Heart right ventricle (tissue), 16 donors: ENCODE data around the gene PSMB3. TPM values are rescaled to one million over a fixed set of nuclear protein-coding genes. Genes with fewer than 3 reads are reported as not detected.

Source experiments
- ATAC-seq, 8 donors: fragments of 200-7000 bp; cut with Tn5 transposase; one replicate each; pipeline ENCODE4 v1.9.1; 2020; ENCODE audit warnings: mild to moderate bottlenecking in 8 of 8, moderate library complexity in 8 of 8, moderate number of reproducible peaks in 1 of 8
- DNase-seq, 2 donors: peaks; one replicate each; pipeline ENCODE4 v3.0.0-alpha.2; 2020
- H3K27ac ChIP-seq, 10 donors: fragments of 200-600 bp; sonication (generic) in 2 of 10; one replicate each; pipeline versions ENCODE4 v1.5.0 to v1.8.0; 2020 to 2022; ENCODE audit warnings: mild to moderate bottlenecking in 3 of 10
- H3K27me3 ChIP-seq, 7 donors: fragments of 200-600 bp; one replicate each; pipeline ENCODE4 v1.8.0; 2021 to 2022; ENCODE audit warnings: mild to moderate bottlenecking in 2 of 7
- H3K36me3 ChIP-seq, 9 donors: fragments of 200-600 bp; sonication (generic) in 1 of 9; one replicate each; pipeline versions ENCODE4 v1.5.0 to v1.8.0; 2020 to 2022; ENCODE audit warnings: mild to moderate bottlenecking in 2 of 9
- H3K4me1 ChIP-seq, 9 donors: fragments of 200-600 bp; sonication (generic) in 1 of 9; one replicate each; pipeline versions ENCODE4 v1.5.0 to v1.8.0; 2020 to 2022; ENCODE audit warnings: mild to moderate bottlenecking in 4 of 9
- H3K4me3 ChIP-seq, 10 donors: fragments of 200-600 bp; sonication (generic) in 2 of 10; one replicate each; pipeline versions ENCODE4 v1.5.0 to v1.8.0; 2020 to 2022; ENCODE audit warnings: mild to moderate bottlenecking in 7 of 10, moderate library complexity in 2 of 10
- H3K9me3 ChIP-seq, 11 donors: fragments of 200-600 bp in 10 of 11; sonication (generic) in 2 of 11; one replicate each; pipeline versions ENCODE4 v1.5.0 to v1.8.0; 2013 to 2022; ENCODE audit warnings: mild to moderate bottlenecking in 2 of 11, control low read depth in 1 of 11, moderate library complexity in 1 of 11
- WGBS, 2 donors: extraction: QIAGEN DNeasy Blood & Tissue Kit; methylation state at CpG; one replicate each; pipeline ENCODE4 v1.1.7; 2013; ENCODE audit warnings: inconsistent platforms in 1 of 2; 5-methylcytosine and 5-hydroxymethylcytosine counted together
- intact Hi-C, 10 donors: fragments of 100-400 bp; cut with DNase I; formaldehyde crosslinking; loops; one replicate each; pipeline versions ENCODE4 v1.11.1 to v1.14.2; 2022
- polyA plus RNA-seq, 2 donors: library from polyadenylated mRNA; stranded (reverse); fragments of 200-250 nt; gene quantifications; one replicate each; pipeline ENCODE4 v1.2.3, GENCODE V29; 2013
- total RNA-seq, 10 donors: library from RNA; stranded (reverse); fragmentation: NEBNext Ultra II Directional in 3 of 10; extraction: Animal tissue kit (Norgen Biotek cat#: 25700) in 3 of 10; gene quantifications; one replicate each; pipeline versions ENCODE4 v1.2.1 to v1.2.4, GENCODE V29; 2021 to 2023
- TF ChIP-seq, protein P1 (sequence below), 9 donors: fragments of 200-600 bp; sonication (generic) in 2 of 9; IDR thresholded peaks; one replicate each; pipeline versions ENCODE4 v1.5.0 to v1.8.0; 2021 to 2022; ENCODE audit warnings: antibody characterized with exemption in 9 of 9, mild to moderate bottlenecking in 5 of 9, moderate library complexity in 1 of 9
- donor health status: Arrhythmogenic right ventricular cardiomyopathy.
- donor health status: ischemic (EF 13 %, LVEDD 7.1; RV severe dilation, severe dysfunction).
- donor health status: healthy with polysubstance abuse.
- donor health status: DM: no; HTN: yes; CAD: no.
- donor health status: DM: no; HTN: no; CAD: no.
- donor health status: ischemic (EF 25% LVEDD 6.9; RV normal size, moderate dysfunction).
- donor health status: ischemic (EF 25% LVEDD 5.7; RV mildly dilated, moderate dysfunction).
- donor health status: healthy.
- donor health status: DM: yes; HTN: yes; CAD: no.
- donor health status: Ischemic cardiomyopathy.
- donor health status: ischemic (EF 35%, LVEDD 5.7; RV mildly dilated, moderate dysfunction).
- donor health status: nonischemic (EF 11% LVEDD 7.7; RV severe dilation, severe dysfunction).
- donor health status: DM: yes; HTN: yes; CAD: no.
- donor health status: PGD.
- donor health status: ischemic (EF 29% LVEDD 5.4; RV normal size, mild dysfunction).
- donor health status: nonischemic (EF 23%, LVEDD 6.1; RV moderate dilation, normal function).

The PSMB3 gene
- total and polyA plus RNA-seq, 12 donors = 148 to 379 (median 165) TPM

DNA sequence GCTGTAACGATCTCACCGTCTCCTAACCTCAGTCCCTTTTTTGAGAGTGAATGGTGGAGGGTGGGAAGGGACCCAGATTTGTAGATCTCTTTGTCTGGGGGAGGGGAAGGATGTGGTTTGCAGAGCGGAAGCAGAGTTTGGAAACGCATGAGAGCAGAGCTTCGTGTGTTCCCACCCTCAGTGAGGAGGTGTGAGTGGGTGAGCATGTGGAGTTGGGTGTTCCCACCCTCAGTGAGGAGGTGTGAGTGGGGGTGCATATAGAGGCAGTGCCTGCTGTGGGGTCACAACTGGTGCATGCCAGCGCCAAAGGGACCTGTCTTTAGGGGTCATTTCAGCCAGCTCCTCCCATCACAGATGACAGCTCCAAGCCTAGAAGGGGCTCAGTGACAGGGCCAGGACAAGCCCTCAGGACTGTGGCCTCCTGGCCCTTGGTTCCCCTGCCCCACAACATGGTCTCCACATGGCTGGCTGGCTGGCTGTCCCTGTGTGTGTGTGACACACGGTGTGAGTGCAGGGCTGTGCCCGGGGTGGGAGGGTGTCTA lies 24.2 kb upstream of the PSMB3 start:
- no peak for ATAC-seq
- intact Hi-C loops = loop anchor here in 1 of 10 donors (2.0 kb wide), 1 partner anchor 22 kb away; no protein-coding TSS in a partner anchor
- DNase-seq = no peak
- Histone ChIP-seq H3K4me3 (peak overlapping the region in 1 of 10 donors; percentile 18), H3K27me3 (no peaks in the 10 kb centered on the region), H3K36me3 (peaks cover 0 to 51% (median 0%) of the 10 kb centered on the region in 9 donors), H3K4me1 (peaks cover 7 to 57% (median 40%) of the 10 kb centered on the region in 9 donors), H3K27ac (peak overlapping the region in 5 of 10 donors; percentile 91 to 94 (median 93)), H3K9me3 (no peaks in the 10 kb centered on the region)
- TF ChIP-seq, protein P1, sequence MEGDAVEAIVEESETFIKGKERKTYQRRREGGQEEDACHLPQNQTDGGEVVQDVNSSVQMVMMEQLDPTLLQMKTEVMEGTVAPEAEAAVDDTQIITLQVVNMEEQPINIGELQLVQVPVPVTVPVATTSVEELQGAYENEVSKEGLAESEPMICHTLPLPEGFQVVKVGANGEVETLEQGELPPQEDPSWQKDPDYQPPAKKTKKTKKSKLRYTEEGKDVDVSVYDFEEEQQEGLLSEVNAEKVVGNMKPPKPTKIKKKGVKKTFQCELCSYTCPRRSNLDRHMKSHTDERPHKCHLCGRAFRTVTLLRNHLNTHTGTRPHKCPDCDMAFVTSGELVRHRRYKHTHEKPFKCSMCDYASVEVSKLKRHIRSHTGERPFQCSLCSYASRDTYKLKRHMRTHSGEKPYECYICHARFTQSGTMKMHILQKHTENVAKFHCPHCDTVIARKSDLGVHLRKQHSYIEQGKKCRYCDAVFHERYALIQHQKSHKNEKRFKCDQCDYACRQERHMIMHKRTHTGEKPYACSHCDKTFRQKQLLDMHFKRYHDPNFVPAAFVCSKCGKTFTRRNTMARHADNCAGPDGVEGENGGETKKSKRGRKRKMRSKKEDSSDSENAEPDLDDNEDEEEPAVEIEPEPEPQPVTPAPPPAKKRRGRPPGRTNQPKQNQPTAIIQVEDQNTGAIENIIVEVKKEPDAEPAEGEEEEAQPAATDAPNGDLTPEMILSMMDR (IDR thresholded peaks at IDR 0.05) = no peak
- WGBS, 2 donors = 68 to 72% methylated on average over 8 of the region's 8 CpGs

DNA sequence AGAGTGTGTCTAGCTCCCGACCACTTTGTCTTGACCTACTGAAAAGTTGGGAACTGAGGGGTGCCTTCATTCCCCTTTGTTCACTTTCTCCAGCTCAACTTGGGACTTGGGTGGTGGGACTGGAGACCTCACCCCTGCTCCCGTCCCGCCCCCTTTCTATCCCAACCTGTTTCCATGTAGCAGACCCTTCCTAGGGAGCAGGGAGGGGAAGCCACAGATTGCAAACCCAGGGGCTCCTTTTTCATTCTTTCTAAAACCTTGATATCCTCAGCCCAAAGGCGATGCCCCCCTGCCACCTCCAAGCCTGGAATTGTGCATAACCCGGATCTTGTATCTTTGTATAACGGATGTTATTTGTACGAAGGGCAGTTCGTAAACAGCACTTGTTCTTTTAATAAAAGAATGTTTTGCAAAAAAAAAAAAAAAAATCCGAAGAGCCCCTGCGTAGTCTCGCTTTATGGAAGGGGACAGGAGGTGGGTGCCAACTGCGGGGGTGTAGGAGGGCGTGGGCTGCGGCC lies 23.1 kb upstream of the PSMB3 start:
- H3K27ac ChIP-seq = peak overlapping the region; percentile 20 to 94 (median 93)
- peaks cover 9 to 65% (median 45%) of the 10 kb centered on the region in 9 donors for H3K4me1 ChIP-seq
- intact Hi-C loops = loop anchor here in 1 of 10 donors (2.0 kb wide), 1 partner anchor 23 kb away; no protein-coding TSS in a partner anchor
- peaks cover 0 to 50% (median 0%) of the 10 kb centered on the region in 9 donors for H3K36me3 ChIP-seq
- peak overlapping the region; percentile 46 to 86 (median 68) for H3K4me3 ChIP-seq
- no peaks in the 10 kb centered on the region for H3K27me3 ChIP-seq
- ATAC-seq (no peak), DNase-seq (no peak)
- H3K9me3 ChIP-seq = no peaks in the 10 kb centered on the region
- WGBS, 2 donors = 25 to 28% methylated on average over 14 of the region's 14 CpGs
- TF ChIP-seq, protein P1 (IDR thresholded peaks at IDR 0.05) = no peak

DNA sequence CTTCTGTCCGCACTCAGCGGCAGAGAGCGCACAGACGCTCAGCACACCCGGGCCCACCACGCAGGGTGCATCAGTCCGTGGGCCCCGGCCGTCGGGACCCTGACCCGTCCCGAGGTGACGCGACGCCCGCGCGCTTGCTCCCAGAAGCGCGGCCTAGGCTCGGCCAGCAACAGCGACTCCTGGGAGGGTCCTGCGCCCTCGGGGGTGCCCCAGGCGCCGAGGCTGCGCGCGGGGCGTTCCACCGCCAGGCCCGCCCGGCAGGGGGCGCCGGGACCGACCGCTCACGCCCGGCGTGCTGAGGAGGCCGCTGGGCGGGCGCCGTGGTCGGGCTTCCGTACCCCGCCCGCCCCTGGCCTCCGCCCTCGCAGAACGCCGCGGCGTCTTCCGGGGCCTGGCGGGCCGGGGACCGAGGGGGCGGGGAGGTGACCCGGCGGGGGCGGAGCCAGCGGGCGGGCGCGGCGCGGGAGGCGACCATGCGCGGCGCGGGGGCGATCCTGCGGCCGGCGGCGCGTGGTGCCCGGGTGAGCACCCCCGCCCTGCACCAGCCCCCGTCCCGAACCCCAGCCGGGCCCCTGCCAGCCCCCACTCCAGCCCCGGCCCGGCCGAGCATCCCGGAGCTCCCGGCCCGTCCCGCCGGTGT lies 22.5 kb upstream of the PSMB3 start, which contains the start of gene CISD3:
Gene CISD3 (plus strand): TSS at position 456 of the 640 bp plus-strand sequence. CDS start 18 bp downstream, at position 474.
- Histone ChIP-seq H3K4me3 (peak within 1 kb of the TSS; percentile 51 to 88 (median 73)), H3K36me3 (peaks cover 0 to 47% (median 0%) of the 10 kb centered on the region in 9 donors), H3K27ac (peak within 1 kb of the TSS; percentile 65 to 97 (median 93)), H3K4me1 (peaks cover 11 to 65% (median 45%) of the 10 kb centered on the region in 9 donors), H3K9me3 (no peaks in the 10 kb centered on the region), H3K27me3 (no peaks in the 10 kb centered on the region)
- 0 to 1% methylated on average over 43 to 91 of the region's 92 CpGs for WGBS, 2 donors
- ATAC-seq (peak; percentile 75 to 95 (median 84)), DNase-seq (peak; percentile 84 to 91)
- TF ChIP-seq, protein P1 (IDR thresholded peaks at IDR 0.05) = peak; percentile 52 to 92 (median 76)
- intact Hi-C loops = loop anchor here in 8 of 10 donors (1.0 to 10.0 kb wide), 10 partner anchors 17 to 175 kb away; partner anchors contain the start of genes PSMB3 (in 2 of the 8), MLLT6 (in 1 of the 8) and PCGF2 (in 1 of the 8)
